Left ventricle myocardium superior (tissue), 1 donor: ENCODE measurements around the gene UTP18. TPM values are rescaled to one million over a fixed set of nuclear protein-coding genes. Genes with fewer than 3 reads are reported as not detected.
"Not testable (repeated sequence)": the region's sequence is repeated elsewhere in the genome, so short reads cannot be mapped to it uniquely, and the experiment has no call there.

Experiments
- ATAC-seq: fragments of 200-7000 bp; cut with Tn5 transposase; one replicate; pipeline ENCODE4 v1.9.1; 2020; ENCODE audit warnings: mild to moderate bottlenecking, moderate library complexity
- DNase-seq: peaks from one replicate; pipeline ENCODE4 v3.0.0-alpha.2; 2020
- intact Hi-C: fragments of 100-400 bp; cut with micrococcal nuclease; formaldehyde crosslinking; loops from one replicate; pipeline ENCODE4 v1.11.0; 2022
- long read RNA-seq: library from polyadenylated mRNA; unstranded; transcript quantifications from one replicate; pipeline ENCODE4 v2.0.0, GENCODE V29; 2021
- total RNA-seq: library from RNA; stranded (reverse); fragmentation: NEBNext Ultra II Directional; extraction: Animal tissue kit (Norgen Biotek cat#: 25700); gene quantifications from one replicate; pipeline ENCODE4 v1.2.1, GENCODE V29; 2021
- donor health status: DM: no; HTN: yes; CAD: no; lungs with severe emphysema.

UTP18 gene
- 7.3 TPM for total RNA-seq
- long read RNA-seq, transcript UTP18-201 (14 exons, 1,894 nt) = major isoform, 13 of 14 reads
- long read RNA-seq, partial matches to known transcripts = 0 of 14 reads
- long read RNA-seq, other reads (novel, unspliced or antisense) = 1 of 14 reads

GRCh38 chr17:51260237-51261023 lies at the start of gene UTP18:
Gene UTP18 (plus strand): TSS chr17:51260546. CDS start chr17:51260585, 39 bp downstream.
- intact Hi-C loops = no loop called here
- DNase-seq = peak; percentile 97
- ATAC-seq = peak; percentile 95

GRCh38 chr17:51214920-51215319 lies 45.4 kb upstream of the UTP18 start:
- ATAC-seq = no peak
- intact Hi-C loops = no loop called here
- DNase-seq = no peak

- DNase-seq (no peak), ATAC-seq (no peak)
- intact Hi-C loops = no loop called here
Measured at GRCh38 chr17:51217946-51218345, 42.4 kb upstream of the UTP18 start.

GRCh38 chr17:51221322-51221721 lies 39.0 kb upstream of the UTP18 start:
- ATAC-seq = no peak
- intact Hi-C loops = no loop called here
- DNase-seq = no peak

GRCh38 chr17:51224402-51225262 lies 35.7 kb upstream of the UTP18 start:
- intact Hi-C loops = no loop called here
- DNase-seq = no peak
- ATAC-seq = no peak

GRCh38 chr17:51225523-51225922 lies 34.8 kb upstream of the UTP18 start:
- ATAC-seq, DNase-seq, intact Hi-C loops: not testable (repeated sequence)

- intact Hi-C loops = no loop called here
- peak; percentile 49 for ATAC-seq
Measured at GRCh38 chr17:51228161-51228560, 32.2 kb upstream of the UTP18 start.

GRCh38 chr17:51229889-51230288 lies 30.5 kb upstream of the UTP18 start:
- intact Hi-C loops = no loop called here
- ATAC-seq = no peak
- no peak for DNase-seq

More at GRCh38 chr17:51228161-51228560, 32.2 kb upstream of the UTP18 start:
- DNase-seq = no peak

GRCh38 chr17:51230306-51230705 lies 30.0 kb upstream of the UTP18 start:
- intact Hi-C loops = no loop called here
- ATAC-seq = no peak

GRCh38 chr17:51231999-51232398 lies 28.3 kb upstream of the UTP18 start:
- ATAC-seq (no peak), DNase-seq (no peak)
- intact Hi-C loops = no loop called here

More at GRCh38 chr17:51230306-51230705, 30.0 kb upstream of the UTP18 start:
- no peak for DNase-seq

- intact Hi-C loops = no loop called here
- no peak for ATAC-seq
- no peak for DNase-seq
Measured at GRCh38 chr17:51234162-51234561, 26.2 kb upstream of the UTP18 start.

GRCh38 chr17:51238255-51238887 lies 22.0 kb upstream of the UTP18 start:
- intact Hi-C loops = no loop called here
- ATAC-seq (no peak), DNase-seq (no peak)

GRCh38 chr17:51240275-51240674 lies 20.1 kb upstream of the UTP18 start:
- DNase-seq (no peak), ATAC-seq (no peak)
- intact Hi-C loops = no loop called here

- intact Hi-C loops = no loop called here
- ATAC-seq (no peak), DNase-seq (no peak)
Measured at GRCh38 chr17:51244041-51244440, 16.3 kb upstream of the UTP18 start.

- ATAC-seq (no peak), DNase-seq (no peak)
- intact Hi-C loops = no loop called here
Measured at GRCh38 chr17:51245535-51245934, 14.8 kb upstream of the UTP18 start.

GRCh38 chr17:51250314-51250840 lies 10.0 kb upstream of the UTP18 start:
- no peak for ATAC-seq
- no peak for DNase-seq
- intact Hi-C loops = no loop called here

- intact Hi-C loops = no loop called here
- DNase-seq (no peak), ATAC-seq (no peak)
Measured at GRCh38 chr17:51251010-51251409, 9.3 kb upstream of the UTP18 start.

GRCh38 chr17:51255673-51256072 lies 4.7 kb upstream of the UTP18 start:
- DNase-seq (no peak), ATAC-seq (no peak)
- intact Hi-C loops = no loop called here

- intact Hi-C loops = no loop called here
- ATAC-seq (no peak), DNase-seq (no peak)
Measured at GRCh38 chr17:51256101-51256500, 4.2 kb upstream of the UTP18 start.
